GM19467 (cell line): Measurements from ENCODE around the gene SORCS2.

Source experiments
- ATAC-seq: cut with Tn5 transposase; IDR thresholded peaks from one replicate; pipeline ENCODE4 v1.9.1; 2021; ENCODE audit warnings: mild to moderate bottlenecking, moderate library complexity; ENCODE audit not compliant: unreplicated experiment

SORCS2 gene

GRCh38 chr4:7261087-7261486 is 68.7 kb downstream of the SORCS2 start:
- ATAC-seq, result no peak

- ATAC-seq, result no peak
Measured at GRCh38 chr4:7261536-7261935, 69.2 kb downstream of the SORCS2 start.

- no peak for ATAC-seq
Measured at GRCh38 chr4:7262134-7262533, 69.8 kb downstream of the SORCS2 start.

GRCh38 chr4:7263166-7263565 is 70.8 kb downstream of the SORCS2 start:
- ATAC-seq, result no peak

- ATAC-seq, result no peak
Measured at GRCh38 chr4:7264694-7265093, 72.4 kb downstream of the SORCS2 start.

- no peak for ATAC-seq
Measured at GRCh38 chr4:7266525-7267292, 74.4 kb downstream of the SORCS2 start.

- ATAC-seq, result no peak
Measured at GRCh38 chr4:7267829-7268228, 75.5 kb downstream of the SORCS2 start.

GRCh38 chr4:7268941-7269340 is 76.6 kb downstream of the SORCS2 start:
- no peak for ATAC-seq

GRCh38 chr4:7270121-7270520 is 77.8 kb downstream of the SORCS2 start:
- ATAC-seq, result no peak

- ATAC-seq, result no peak
Measured at GRCh38 chr4:7272404-7272803, 80.1 kb downstream of the SORCS2 start.

GRCh38 chr4:7273738-7274297 is 81.5 kb downstream of the SORCS2 start:
- ATAC-seq, result no peak

GRCh38 chr4:7275067-7275466 is 82.7 kb downstream of the SORCS2 start:
- no peak for ATAC-seq

GRCh38 chr4:7275490-7276154 is 83.3 kb downstream of the SORCS2 start:
- ATAC-seq, result no peak

GRCh38 chr4:7276515-7276914 is 84.2 kb downstream of the SORCS2 start:
- ATAC-seq, result no peak

- ATAC-seq, result no peak
Measured at GRCh38 chr4:7278071-7278765, 85.9 kb downstream of the SORCS2 start.

GRCh38 chr4:7278981-7279380 is 86.6 kb downstream of the SORCS2 start:
- ATAC-seq, result no peak

- ATAC-seq, result no peak
Measured at GRCh38 chr4:7279902-7280301, 87.6 kb downstream of the SORCS2 start.

GRCh38 chr4:7280926-7281690 is 88.8 kb downstream of the SORCS2 start:
- no peak for ATAC-seq

GRCh38 chr4:7281691-7282665 is 89.6 kb downstream of the SORCS2 start:
- ATAC-seq, result no peak
